A549 (cell line): ENCODE results near the gene CXCL17. TPM values are rescaled to one million over a fixed set of nuclear protein-coding genes. Genes with fewer than 3 reads are reported as not detected.

Experiments used
- ATAC-seq, 2 experiments: fragments of 200-7000 bp in 1 of 2; fragments of >200 bp in 1 of 2; cut with Nextera tagmentation in 1 of 2; cut with Tn5 transposase in 1 of 2; 3 replicates each; pipeline versions ENCODE4 v1.8.0 to v1.9.1; 2018 to 2020; ENCODE audit warnings: mild to moderate bottlenecking in 1 of 2, moderate library complexity in 1 of 2
- CTCF ChIA-PET: fragments of 300-600 bp; sonication (Branson Sonifier 250); formaldehyde crosslinking; extraction: SDS; loops from one replicate; lab custom pipeline; 2021; ENCODE audit warnings: antibody characterized with exemption, inconsistent platforms; lab: Yijun Ruan, JAX
- POLR2A ChIA-PET: fragments of 350-600 bp; formaldehyde crosslinking; extraction: SDS; loops from one replicate; lab custom pipeline; 2021; ENCODE audit warnings: antibody characterized with exemption, inconsistent platforms; lab: Yijun Ruan, JAX
- DNase-seq, 2 experiments: peaks; one replicate each; pipeline versions ENCODE4 v3.0.0 to v3.0.0-alpha.2; 2011 to 2016; ENCODE audit warnings: low read depth in 1 of 2, low spot score in 1 of 2
- FAIRE-seq: peaks from 2 replicates; lab custom pipeline; 2011; peaks lifted over from hg19 to GRCh38; lab: Jason Lieb, UNC
- H3K27ac ChIP-seq, 2 experiments: fragments of >200 bp; sonication (Bioruptor Twin); formaldehyde crosslinking; 3 replicates each; pipeline ENCODE4 v1.5.1; 2016 to 2017
- H3K4me1 ChIP-seq: fragments of >200 bp; sonication (Bioruptor Twin); formaldehyde crosslinking; 3 replicates; pipeline ENCODE4 v1.6.1; 2016
- H3K4me2 ChIP-seq: fragments of >200 bp; sonication (Bioruptor Twin); formaldehyde crosslinking; 3 replicates; pipeline ENCODE4 v1.6.1; 2016
- H3K4me3 ChIP-seq: fragments of >200 bp; sonication (Bioruptor Twin); formaldehyde crosslinking; 3 replicates; pipeline ENCODE4 v1.5.1; 2016
- H3K9me3 ChIP-seq: fragments of >200 bp; sonication (Bioruptor Twin); formaldehyde crosslinking; 3 replicates; pipeline ENCODE4 v1.6.1; 2016
- BHLHE40 ChIP-seq: IDR thresholded peaks from 2 replicates; pipeline ENCODE4 v1.6.1; 2012; ENCODE audit warnings: low read depth, low read length, inconsistent platforms
- CBX8 ChIP-seq: fragments of 200-600 bp; sonication (generic); IDR thresholded peaks from 2 replicates; pipeline ENCODE4 v1.6.1; 2016
- CEBPB ChIP-seq, 2 experiments: fragments of >200 bp in 1 of 2; sonication (Bioruptor Twin) in 1 of 2; formaldehyde crosslinking in 1 of 2; IDR thresholded peaks; 2 replicates each; pipeline ENCODE4 v1.6.1; 2012 to 2016
- CHD2 ChIP-seq: fragments of 150-350 bp; IDR thresholded peaks from 2 replicates; pipeline ENCODE4 v1.6.1; 2014; ENCODE audit warnings: low read length; ENCODE audit not compliant: partially characterized antibody
- E2F6 ChIP-seq: IDR thresholded peaks from 2 replicates; pipeline ENCODE4 v1.6.1; 2012; ENCODE audit warnings: low read depth, borderline replicate concordance
- EHMT2 ChIP-seq: fragments of 200-600 bp; sonication (generic); IDR thresholded peaks from 2 replicates; pipeline ENCODE4 v1.6.1; 2016; ENCODE audit warnings: antibody characterized with exemption, low read depth, mild to moderate bottlenecking, moderate library complexity
- EP300 ChIP-seq, 2 experiments: fragments of >200 bp; sonication (Bioruptor Twin); formaldehyde crosslinking; IDR thresholded peaks; 2 replicates in 1 of 2; 3 replicates in 1 of 2; pipeline ENCODE4 v1.6.1; 2016 to 2017
- HDAC2 ChIP-seq: fragments of 200-600 bp; sonication (generic); IDR thresholded peaks from 2 replicates; pipeline ENCODE4 v1.6.1; 2016
- HES2 ChIP-seq: fragments of >200 bp; sonication (Bioruptor Twin); formaldehyde crosslinking; IDR thresholded peaks from 2 replicates; pipeline ENCODE4 v1.6.1; 2016
- HEYL ChIP-seq: fragments of 250-450 bp; sonication (Bioruptor Pico); IDR thresholded peaks from 2 replicates; pipeline ENCODE4 v1.8.0; 2021; ENCODE audit warnings: mild to moderate bottlenecking, moderate library complexity
- HMGXB4 ChIP-seq: fragments of 250-450 bp; sonication (Bioruptor Pico); IDR thresholded peaks from 2 replicates; pipeline ENCODE4 v1.5.0; 2021; ENCODE audit warnings: mild to moderate bottlenecking, moderate library complexity, borderline replicate concordance
- HOXA7 ChIP-seq: fragments of 250-450 bp; sonication (Bioruptor Pico); IDR thresholded peaks from 2 replicates; pipeline ENCODE4 v1.5.0; 2020; ENCODE audit warnings: mild to moderate bottlenecking, moderate library complexity
- MYC ChIP-seq: IDR thresholded peaks from 2 replicates; pipeline ENCODE4 v1.6.1; 2012; ENCODE audit warnings: mild to moderate bottlenecking, inconsistent platforms, low read length, improper control_type of control experiment, borderline replicate concordance
- NR3C1 ChIP-seq: fragments of >200 bp; sonication (Bioruptor Twin); formaldehyde crosslinking; IDR thresholded peaks from 3 replicates; pipeline ENCODE4 v1.6.1; 2017
- REST ChIP-seq: fragments of 200-600 bp; sonication (generic); IDR thresholded peaks from 2 replicates; pipeline ENCODE4 v1.6.1; 2016; ENCODE audit warnings: antibody characterized with exemption, mild to moderate bottlenecking, moderate library complexity
- RFX5 ChIP-seq: fragments of 450-650 bp; IDR thresholded peaks from 2 replicates; pipeline ENCODE4 v1.7.1; 2014; ENCODE audit warnings: antibody characterized with exemption, mild to moderate bottlenecking, moderate library complexity
- SMC3 ChIP-seq: fragments of >200 bp; sonication (Bioruptor Twin); formaldehyde crosslinking; IDR thresholded peaks from 3 replicates; pipeline ENCODE4 v1.6.1; 2018; ENCODE audit warnings: inconsistent platforms
- TFCP2L1 ChIP-seq: fragments of 250-450 bp; sonication (Bioruptor Pico); IDR thresholded peaks from 2 replicates; pipeline ENCODE4 v1.5.0; 2021; ENCODE audit warnings: mild to moderate bottlenecking
- ZFP36 ChIP-seq: fragments of 450-650 bp; IDR thresholded peaks from 2 replicates; pipeline ENCODE4 v1.6.1; 2014; ENCODE audit warnings: borderline replicate concordance; ENCODE audit not compliant: partially characterized antibody
- WGBS: methylation state at CpG from one replicate; pipeline ENCODE4 v1.1.6; 2017; ENCODE audit errors: missing lambda C conversion rate; 5-methylcytosine and 5-hydroxymethylcytosine counted together
- polyA plus RNA-seq, 4 experiments: library from polyadenylated mRNA; depleted of rRNA in 3 of 4; stranded (reverse); fragments of >200 nt; fragmentation: RNase III in 1 of 4; extraction: RNeasy Plus Mini Kit Qiagen cat#74134 plus additional on column Dnase treatment in 1 of 4; gene quantifications; 2 replicates in 3 of 4; 3 replicates in 1 of 4; pipeline ENCODE4 v1.2.3, GENCODE V29; 2011 to 2017
- TF ChIP-seq, protein P1 (sequence below): IDR thresholded peaks from 2 replicates; pipeline ENCODE4 v1.6.1; 2012
- TF ChIP-seq, protein P2 (sequence below): fragments of 250-450 bp; sonication (Bioruptor Pico); IDR thresholded peaks from 2 replicates; pipeline ENCODE4 v1.5.0; 2020; ENCODE audit warnings: low read depth, mild to moderate bottlenecking, moderate library complexity

CXCL17 gene
- polyA plus RNA-seq, 2 of the 4 experiments (the other 2 are of a cell fraction): 0.14 TPM; not detected in 1

DNA sequence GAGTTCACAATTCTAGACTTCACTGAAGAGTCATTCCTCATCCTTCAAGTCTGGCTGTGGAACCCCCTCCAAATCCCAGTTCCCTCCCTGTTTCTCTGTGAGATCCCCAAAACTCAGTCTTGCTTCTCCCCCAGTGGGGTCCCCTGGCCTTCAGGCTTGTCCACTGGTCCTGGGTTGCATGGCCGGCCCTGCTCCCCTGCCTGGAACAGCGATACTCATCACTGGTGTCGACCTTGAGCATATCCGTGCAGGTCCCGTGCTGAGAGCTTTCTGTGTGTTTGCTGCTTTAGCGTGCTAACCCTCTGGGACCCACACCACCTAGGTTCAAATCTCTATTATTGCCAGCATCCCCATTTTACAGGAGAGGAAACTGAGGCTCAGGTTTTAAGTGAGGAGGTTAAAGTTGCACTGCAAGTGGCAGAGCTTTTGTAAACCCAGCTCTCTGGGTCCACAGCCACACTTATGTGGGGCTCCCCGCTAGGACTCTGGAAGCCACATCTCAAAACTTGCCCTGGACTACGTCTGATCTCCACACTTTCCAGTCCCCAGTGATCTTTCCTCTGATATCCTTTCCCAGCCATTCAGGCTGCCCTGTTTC is 31.1 kb downstream of the CXCL17 start:
- H3K27ac ChIP-seq: no peak overlapping the region
- TF ChIP-seq MYC (no peak), TFCP2L1 (CRISPR knock-in tag) (no peak), RFX5 (no peak)
- TF ChIP-seq, protein P1, sequence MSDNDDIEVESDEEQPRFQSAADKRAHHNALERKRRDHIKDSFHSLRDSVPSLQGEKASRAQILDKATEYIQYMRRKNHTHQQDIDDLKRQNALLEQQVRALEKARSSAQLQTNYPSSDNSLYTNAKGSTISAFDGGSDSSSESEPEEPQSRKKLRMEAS: no peak
- no peaks in the 10 kb centered on the region for H3K4me1 ChIP-seq
- no peak overlapping the region for H3K4me2 ChIP-seq
- DNase-seq (no peak), ATAC-seq (no peak), FAIRE-seq (no peak)
- H3K9me3 ChIP-seq: no peaks in the 10 kb centered on the region
- WGBS: 89% methylated on average over 8 of the region's 8 CpGs
- ChIA-PET CTCF (interaction anchor here (0.9 to 12.2 kb wide), 12 partner anchors 9 to 303 kb away, joined by 3 to 302 read pairs (median 6); partner anchors contain the start of gene LIPE), POLR2A (interaction anchor here (1.2 to 1.7 kb wide), 3 partner anchors 10 to 15 kb away, joined by 3 to 7 read pairs (median 4); no protein-coding TSS in a partner anchor)
- no peak overlapping the region for H3K4me3 ChIP-seq

DNA sequence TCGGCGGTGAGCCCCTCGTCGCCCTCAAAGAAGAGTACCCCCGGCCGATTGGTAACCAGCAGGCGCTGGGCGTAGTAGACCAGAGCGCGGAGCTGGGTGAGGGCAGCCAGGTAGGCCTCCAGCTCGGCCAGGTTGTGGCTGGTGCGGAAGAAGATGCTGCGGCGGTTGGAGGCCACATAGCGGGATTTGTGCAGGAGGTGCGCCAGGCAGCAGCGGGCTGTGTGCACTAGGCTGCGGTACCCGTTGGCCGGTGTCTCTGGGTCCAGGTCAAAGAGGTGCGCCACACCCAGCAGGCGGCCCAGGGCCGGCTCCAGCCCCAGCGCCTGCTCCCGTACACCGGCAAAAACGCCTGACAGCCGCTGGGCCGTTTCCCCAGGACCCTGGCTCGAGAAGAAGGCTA is 32.4 kb downstream of the CXCL17 start:
- Histone ChIP-seq H3K9me3 (no peaks in the 10 kb centered on the region), H3K4me3 (no peak overlapping the region), H3K27ac (no peak overlapping the region), H3K4me1 (no peaks in the 10 kb centered on the region), H3K4me2 (no peak overlapping the region)
- DNase-seq (no peak), FAIRE-seq (no peak), ATAC-seq (no peak)
- no peak for TF ChIP-seq CBX8
- CTCF ChIA-PET: interaction anchor here (0.6 to 16.0 kb wide), 10 partner anchors 5 to 302 kb away, joined by 3 to 302 read pairs (median 4); no protein-coding TSS in a partner anchor
- POLR2A ChIA-PET: interaction anchor here (1.5 kb wide), 1 partner anchor 9 kb away, joined by 3 read pairs; no protein-coding TSS in a partner anchor
- WGBS: 91% methylated on average over 30 of the region's 30 CpGs

- 87% methylated on average over 6 of the region's 6 CpGs for WGBS
- ChIA-PET CTCF (interaction anchor here (0.9 to 16.0 kb wide), 8 partner anchors 6 to 301 kb away, joined by 3 to 302 read pairs (median 4); no protein-coding TSS in a partner anchor), POLR2A (interaction anchor here (1.5 kb wide), 1 partner anchor 8 kb away, joined by 3 read pairs; no protein-coding TSS in a partner anchor)
- FAIRE-seq: no peak
- no peak overlapping the region for H3K4me3 ChIP-seq
- H3K4me1 ChIP-seq: no peaks in the 10 kb centered on the region
- ATAC-seq: no peak
- DNase-seq: no peak
- H3K9me3 ChIP-seq: no peaks in the 10 kb centered on the region
- no peak overlapping the region for H3K4me2 ChIP-seq
- H3K27ac ChIP-seq: no peak overlapping the region
- TF ChIP-seq HOXA7 (no peak), ZFP36 (no peak), NR3C1 (no peak), CEBPB (IDR thresholded peaks at IDR 0.05) (no peak), EP300 (IDR thresholded peaks at IDR 0.05) (no peak), HMGXB4 (CRISPR knock-in tag) (no peak), HDAC2 (no peak), SMC3 (no peak), E2F6 (no peak), HES2 (no peak), BHLHE40 (no peak), HEYL (CRISPR knock-in tag) (no peak), REST (no peak), EHMT2 (no peak), CHD2 (no peak)
- TF ChIP-seq, protein P2, sequence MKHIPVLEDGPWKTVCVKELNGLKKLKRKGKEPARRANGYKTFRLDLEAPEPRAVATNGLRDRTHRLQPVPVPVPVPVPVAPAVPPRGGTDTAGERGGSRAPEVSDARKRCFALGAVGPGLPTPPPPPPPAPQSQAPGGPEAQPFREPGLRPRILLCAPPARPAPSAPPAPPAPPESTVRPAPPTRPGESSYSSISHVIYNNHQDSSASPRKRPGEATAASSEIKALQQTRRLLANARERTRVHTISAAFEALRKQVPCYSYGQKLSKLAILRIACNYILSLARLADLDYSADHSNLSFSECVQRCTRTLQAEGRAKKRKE (CRISPR knock-in tag): no peak
These were observed 33.3 kb downstream of the CXCL17 start for GRCh38 chr19:42409477-42409876.
